ENCODE measurements around the gene EIF4G3. TPM values are rescaled to one million over a fixed set of nuclear protein-coding genes. Genes with fewer than 3 reads are reported as not detected.

EIF4G3 gene
- total RNA-seq, 1 experiment from 2014 or later, result 86.8 TPM

DNA sequence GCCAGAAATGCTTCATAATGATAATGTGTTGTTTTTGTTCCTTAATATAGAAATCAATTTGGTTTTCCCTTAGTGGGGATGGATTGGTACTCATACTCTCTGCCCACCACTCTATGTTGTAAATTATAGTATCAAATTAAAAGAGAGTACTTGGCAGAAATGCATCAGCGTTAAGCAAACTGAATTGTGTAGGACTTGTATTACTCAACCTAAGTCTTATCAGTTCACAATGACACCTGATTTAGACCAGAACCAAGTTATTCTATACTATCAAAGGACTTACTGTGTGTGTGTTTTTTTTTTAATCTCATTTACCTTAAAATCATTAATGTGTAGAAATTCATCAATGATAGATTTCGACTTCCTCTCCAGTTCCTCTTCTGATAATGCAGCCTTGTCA, 327.6 kb downstream of the EIF4G3 start:
- no peak for TF ChIP-seq CTCF (conservative IDR thresholded peaks at IDR 0.05; ENCODE audit: low read depth, low read length)
- TF ChIP-seq EZH2 (IDR thresholded peaks at IDR 0.05; ENCODE audit: borderline replicate concordance, low read depth, low read length, poor library complexity, severe bottlenecking), result no peak
- Histone ChIP-seq H3K27me3 (replicated peaks; ENCODE audit: insufficient read depth, low read depth, low read length, poor library complexity) (no peaks in the 10 kb centered on the region), H3K9me3 (ENCODE audit: low read depth, low read length, poor library complexity, severe bottlenecking) (no peaks in the 10 kb centered on the region), H3K27ac (ENCODE audit: low read depth, low read length, poor library complexity, severe bottlenecking) (no peak overlapping the region), H3K36me3 (ENCODE audit: insufficient read depth, low read length, poor library complexity, severe bottlenecking) (peaks cover 17% of the 10 kb centered on the region), H3K4me1 (ENCODE audit: insufficient read depth, low read length, poor library complexity, severe bottlenecking) (no peaks in the 10 kb centered on the region), H3K4me3 (ENCODE audit: low read depth, low read length, poor library complexity, severe bottlenecking) (no peak overlapping the region)
- BruUV-seq (replicated peaks), result no TSS peak
- intact Hi-C loops (cut with micrococcal nuclease; ENCODE audit: unreplicated experiment), result no loop called here
- no peak for DNase-seq (ENCODE audit: low spot score)
- CTCF ChIA-PET, result no interaction called here
- POLR2A ChIA-PET (ENCODE audit: low non-redundant PET), result no interaction called here

DNA sequence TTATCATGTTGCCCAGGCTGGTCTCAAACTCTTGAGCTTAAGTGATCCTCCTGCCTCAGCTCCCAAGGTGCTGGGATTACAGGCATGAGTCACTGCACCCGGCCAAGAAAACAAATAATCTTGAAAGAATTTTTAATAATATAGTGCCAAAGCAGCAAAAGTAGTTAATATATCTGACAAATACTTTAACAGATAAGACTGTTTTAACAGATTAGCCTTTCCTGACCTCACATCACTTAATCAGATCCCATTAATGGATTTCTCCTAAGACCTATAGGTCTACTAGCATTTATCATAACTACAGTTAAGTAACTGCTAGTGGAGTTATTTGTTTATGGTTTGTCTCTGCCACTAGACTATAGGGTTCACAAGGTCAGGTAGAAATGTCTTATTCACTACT, 328.5 kb downstream of the EIF4G3 start:
- ChIA-PET POLR2A (ENCODE audit: low non-redundant PET) (no interaction called here), CTCF (no interaction called here)
- Histone ChIP-seq H3K27me3 (replicated peaks; ENCODE audit: insufficient read depth, low read depth, low read length, poor library complexity) (no peaks in the 10 kb centered on the region), H3K27ac (ENCODE audit: low read depth, low read length, poor library complexity, severe bottlenecking) (no peak overlapping the region), H3K4me1 (ENCODE audit: insufficient read depth, low read length, poor library complexity, severe bottlenecking) (no peaks in the 10 kb centered on the region), H3K9me3 (ENCODE audit: low read depth, low read length, poor library complexity, severe bottlenecking) (no peaks in the 10 kb centered on the region), H3K4me3 (ENCODE audit: low read depth, low read length, poor library complexity, severe bottlenecking) (no peak overlapping the region), H3K36me3 (ENCODE audit: insufficient read depth, low read length, poor library complexity, severe bottlenecking) (peaks cover 17% of the 10 kb centered on the region)
- TF ChIP-seq EZH2 (IDR thresholded peaks at IDR 0.05; ENCODE audit: borderline replicate concordance, low read depth, low read length, poor library complexity, severe bottlenecking) (no peak), CTCF (conservative IDR thresholded peaks at IDR 0.05; ENCODE audit: low read depth, low read length) (no peak)
- no TSS peak for BruUV-seq (replicated peaks)
- no peak for DNase-seq (ENCODE audit: low spot score)
- intact Hi-C loops (cut with micrococcal nuclease; ENCODE audit: unreplicated experiment), result no loop called here

GRCh38 chr1:20847611-20848080, 329.1 kb downstream of the EIF4G3 start:
- DNase-seq (ENCODE audit: low spot score), result no peak

More at GRCh38 chr1:20847611-20848080, 329.1 kb downstream of the EIF4G3 start:
- Histone ChIP-seq H3K36me3 (ENCODE audit: insufficient read depth, low read length, poor library complexity, severe bottlenecking) (peaks cover 17% of the 10 kb centered on the region), H3K27me3 (replicated peaks; ENCODE audit: insufficient read depth, low read depth, low read length, poor library complexity) (no peaks in the 10 kb centered on the region), H3K4me1 (ENCODE audit: insufficient read depth, low read length, poor library complexity, severe bottlenecking) (no peaks in the 10 kb centered on the region), H3K27ac (ENCODE audit: low read depth, low read length, poor library complexity, severe bottlenecking) (no peak overlapping the region), H3K9me3 (ENCODE audit: low read depth, low read length, poor library complexity, severe bottlenecking) (no peaks in the 10 kb centered on the region), H3K4me3 (ENCODE audit: low read depth, low read length, poor library complexity, severe bottlenecking) (no peak overlapping the region)
- ChIA-PET CTCF (no interaction called here), POLR2A (ENCODE audit: low non-redundant PET) (no interaction called here)
- intact Hi-C loops (cut with micrococcal nuclease; ENCODE audit: unreplicated experiment), result no loop called here
- TF ChIP-seq CTCF (conservative IDR thresholded peaks at IDR 0.05; ENCODE audit: low read depth, low read length), result no peak
- TF ChIP-seq EZH2 (IDR thresholded peaks at IDR 0.05; ENCODE audit: borderline replicate concordance, low read depth, low read length, poor library complexity, severe bottlenecking), result no peak
- no TSS peak for BruUV-seq (replicated peaks)

Data from A673 (cell line).